ENCODE results near the gene AGXT.

The AGXT gene

GRCh38 chr2:240915526-240916341 is 47.1 kb downstream of the AGXT start:
- no peak for TF ChIP-seq ISL1 (CRISPR knock-in tag; IDR thresholded peaks at IDR 0.05)
- no peak for ATAC-seq

DNA sequence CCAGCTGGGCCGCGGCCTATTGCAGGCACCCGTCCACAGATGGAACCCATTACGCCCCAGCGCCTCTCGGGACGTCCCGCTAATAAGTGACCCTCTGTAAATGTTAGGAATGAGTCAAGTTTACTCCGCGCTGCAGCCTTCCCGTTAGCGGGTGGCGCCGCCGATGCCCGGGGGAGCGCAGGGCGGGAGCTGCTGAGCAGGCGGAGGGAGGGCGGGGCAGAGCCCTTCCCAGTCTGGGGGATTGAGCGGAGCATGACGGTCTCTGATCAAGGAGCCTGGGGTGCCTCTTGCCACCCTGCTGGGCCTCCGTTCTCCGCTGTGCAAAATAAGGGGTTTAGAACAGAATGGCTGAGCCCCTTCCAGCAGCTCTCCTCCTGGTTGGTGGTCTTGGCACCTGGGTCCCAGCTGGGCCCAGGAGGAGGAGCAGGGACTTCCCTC is 48.0 kb downstream of the AGXT start:
- TF ChIP-seq CSDC2 (CRISPR knock-in tag; IDR thresholded peaks at IDR 0.05) (no peak), ZC3H10 (CRISPR knock-in tag; IDR thresholded peaks at IDR 0.05) (no peak), ARNTL (CRISPR knock-in tag; IDR thresholded peaks at IDR 0.05; ENCODE audit: borderline replicate concordance, low read depth) (no peak), CSRNP3 (CRISPR knock-in tag; IDR thresholded peaks at IDR 0.05) (no peak), ESRRG (CRISPR knock-in tag; IDR thresholded peaks at IDR 0.05) (no peak), SNAI2 (CRISPR knock-in tag; IDR thresholded peaks at IDR 0.05) (no peak), POU6F1 (CRISPR knock-in tag; IDR thresholded peaks at IDR 0.05; ENCODE audit: borderline replicate concordance, low read depth) (no peak), ZNF8 (CRISPR knock-in tag; IDR thresholded peaks at IDR 0.05) (no peak), RARB (CRISPR knock-in tag; IDR thresholded peaks at IDR 0.05) (no peak), PPARA (CRISPR knock-in tag; IDR thresholded peaks at IDR 0.05; ENCODE audit: borderline replicate concordance) (no peak), ZFP3 (CRISPR knock-in tag; IDR thresholded peaks at IDR 0.05) (no peak), TOX (CRISPR knock-in tag; IDR thresholded peaks at IDR 0.05; ENCODE audit: borderline replicate concordance) (no peak), BACH2 (CRISPR knock-in tag; IDR thresholded peaks at IDR 0.05; ENCODE audit: borderline replicate concordance) (no peak), ZNF565 (CRISPR knock-in tag; conservative IDR thresholded peaks at IDR 0.05; ENCODE audit: low read depth) (no peak), PATZ1 (CRISPR knock-in tag; IDR thresholded peaks at IDR 0.05; ENCODE audit: borderline replicate concordance) (no peak), TSHZ2 (CRISPR knock-in tag; IDR thresholded peaks at IDR 0.05) (no peak), TCF4 (CRISPR knock-in tag; IDR thresholded peaks at IDR 0.05; ENCODE audit: borderline replicate concordance) (no peak), GLIS3 (CRISPR knock-in tag; IDR thresholded peaks at IDR 0.05) (no peak)
- ATAC-seq: peak; percentile 71

DNA sequence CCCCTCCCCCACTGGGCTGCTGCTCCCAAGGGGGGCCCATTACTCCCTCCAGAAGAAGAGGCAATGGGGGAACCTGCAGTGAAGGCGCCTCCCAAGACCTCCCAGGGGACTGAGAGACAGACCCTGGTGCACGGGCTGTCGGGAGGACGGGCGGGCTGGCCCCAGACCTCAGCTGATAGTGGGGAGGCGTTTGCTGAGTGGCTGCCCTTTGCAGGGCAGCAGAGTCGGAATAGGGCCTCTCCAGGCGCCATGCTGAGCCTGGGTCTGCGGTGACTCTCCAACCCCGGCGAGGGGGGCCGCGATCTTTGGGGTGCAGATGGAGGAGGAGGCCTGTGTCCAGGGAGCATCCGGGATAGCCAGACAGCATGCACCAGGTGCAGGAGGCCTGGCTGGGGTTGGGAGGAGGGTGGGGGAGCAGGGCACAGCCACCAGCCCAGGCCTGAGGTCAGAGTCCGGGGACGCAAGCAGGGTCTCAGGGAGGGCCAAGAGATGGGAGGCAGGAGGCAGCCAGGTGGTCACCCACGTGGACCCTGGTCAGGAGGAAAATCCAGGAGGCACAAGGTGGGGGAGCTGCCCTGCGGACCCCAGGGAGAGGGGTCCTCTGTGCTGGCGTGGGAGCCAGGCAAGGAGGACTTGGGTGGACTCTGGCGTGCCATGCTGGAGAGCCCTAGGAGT is 48.5 kb downstream of the AGXT start:
- ATAC-seq: no peak
- TF ChIP-seq TCF4 (CRISPR knock-in tag; IDR thresholded peaks at IDR 0.05; ENCODE audit: borderline replicate concordance): no peak
- no peak for TF ChIP-seq ZC3H10 (CRISPR knock-in tag; IDR thresholded peaks at IDR 0.05)
- TF ChIP-seq BACH2 (CRISPR knock-in tag; IDR thresholded peaks at IDR 0.05; ENCODE audit: borderline replicate concordance): no peak
- no peak for TF ChIP-seq ZFP3 (CRISPR knock-in tag; IDR thresholded peaks at IDR 0.05)
- TF ChIP-seq TSHZ2 (CRISPR knock-in tag; IDR thresholded peaks at IDR 0.05): no peak
- TF ChIP-seq, protein P1, sequence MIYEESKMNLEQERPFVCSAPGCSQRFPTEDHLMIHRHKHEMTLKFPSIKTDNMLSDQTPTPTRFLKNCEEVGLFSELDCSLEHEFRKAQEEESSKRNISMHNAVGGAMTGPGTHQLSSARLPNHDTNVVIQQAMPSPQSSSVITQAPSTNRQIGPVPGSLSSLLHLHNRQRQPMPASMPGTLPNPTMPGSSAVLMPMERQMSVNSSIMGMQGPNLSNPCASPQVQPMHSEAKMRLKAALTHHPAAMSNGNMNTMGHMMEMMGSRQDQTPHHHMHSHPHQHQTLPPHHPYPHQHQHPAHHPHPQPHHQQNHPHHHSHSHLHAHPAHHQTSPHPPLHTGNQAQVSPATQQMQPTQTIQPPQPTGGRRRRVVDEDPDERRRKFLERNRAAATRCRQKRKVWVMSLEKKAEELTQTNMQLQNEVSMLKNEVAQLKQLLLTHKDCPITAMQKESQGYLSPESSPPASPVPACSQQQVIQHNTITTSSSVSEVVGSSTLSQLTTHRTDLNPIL (CRISPR knock-in tag; IDR thresholded peaks at IDR 0.05; ENCODE audit: low read depth): no peak
- no peak for TF ChIP-seq CSRNP3 (CRISPR knock-in tag; IDR thresholded peaks at IDR 0.05)
- no peak for TF ChIP-seq SNAI2 (CRISPR knock-in tag; IDR thresholded peaks at IDR 0.05)
- no peak for TF ChIP-seq GLIS3 (CRISPR knock-in tag; IDR thresholded peaks at IDR 0.05)
- TF ChIP-seq ZFP30 (CRISPR knock-in tag; IDR thresholded peaks at IDR 0.05): no peak
- TF ChIP-seq OSR1 (CRISPR knock-in tag; IDR thresholded peaks at IDR 0.05): no peak
